ENCODE measurements around the gene FZR1. TPM values are rescaled to one million over a fixed set of nuclear protein-coding genes. Genes with fewer than 3 reads are reported as not detected.
A peak's percentile ranks its signal among the peaks of the same experiment; 100 is the strongest.

Gene FZR1
- total and polyA plus RNA-seq, 9 of the 15 experiments (the other 6 are each of a cell fraction or from before 2014, with no cell fraction given), result 0.18 to 48.0 (median 22.2) TPM

GRCh38 chr19:3544742-3545668 lies 38.9 kb downstream of the FZR1 start (continued):
- TF ChIP-seq ZBTB40 (IDR thresholded peaks at IDR 0.05) (no peak), ZBTB40 (CRISPR knock-in tag; IDR thresholded peaks at IDR 0.05) (no peak), KLF6 (CRISPR knock-in tag; IDR thresholded peaks at IDR 0.05; ENCODE audit: borderline replicate concordance) (no peak), NBN (IDR thresholded peaks at IDR 0.05; ENCODE audit: low read depth) (peak; percentile 21; the same call in 1 of the 2 replicates), TSHZ1 (CRISPR knock-in tag; IDR thresholded peaks at IDR 0.05) (no peak), NFYB (IDR thresholded peaks at IDR 0.05; ENCODE audit: extremely low read depth, insufficient read length) (no peak), PPARD (CRISPR knock-in tag; IDR thresholded peaks at IDR 0.05) (no peak), RBBP5 (IDR thresholded peaks at IDR 0.05; ENCODE audit: borderline replicate concordance, insufficient read depth, low read length, poor library complexity, severe bottlenecking) (no peak), SIN3A (IDR thresholded peaks at IDR 0.05; ENCODE audit: borderline replicate concordance in 2 of 2, control insufficient read depth in 1 of 2, low read depth in 2 of 2, low read length in 2 of 2) (no peak), MTA3 (IDR thresholded peaks at IDR 0.05; ENCODE audit: borderline replicate concordance) (peak; percentile 64; the same call in 1 of the 2 replicates), HBP1 (CRISPR knock-in tag; IDR thresholded peaks at IDR 0.05) (peak; percentile 73; the same call in 1 of the 2 replicates)
